HG03442 (cell line): ENCODE results near the gene SCAF4.
A peak's percentile ranks its signal among the peaks of the same experiment; 100 is the strongest.
"Not testable (repeated sequence)": the region's sequence is repeated elsewhere in the genome, so short reads cannot be mapped to it uniquely, and the experiment has no call there.

ENCODE experiments used
- ATAC-seq: cut with Tn5 transposase; IDR thresholded peaks from one replicate; pipeline ENCODE4 v1.9.1; 2021; ENCODE audit warnings: mild to moderate bottlenecking, moderate library complexity; ENCODE audit not compliant: unreplicated experiment

Gene SCAF4

GRCh38 chr21:31743712-31744111 lies 11.8 kb upstream of the SCAF4 start:
- no peak for ATAC-seq

DNA sequence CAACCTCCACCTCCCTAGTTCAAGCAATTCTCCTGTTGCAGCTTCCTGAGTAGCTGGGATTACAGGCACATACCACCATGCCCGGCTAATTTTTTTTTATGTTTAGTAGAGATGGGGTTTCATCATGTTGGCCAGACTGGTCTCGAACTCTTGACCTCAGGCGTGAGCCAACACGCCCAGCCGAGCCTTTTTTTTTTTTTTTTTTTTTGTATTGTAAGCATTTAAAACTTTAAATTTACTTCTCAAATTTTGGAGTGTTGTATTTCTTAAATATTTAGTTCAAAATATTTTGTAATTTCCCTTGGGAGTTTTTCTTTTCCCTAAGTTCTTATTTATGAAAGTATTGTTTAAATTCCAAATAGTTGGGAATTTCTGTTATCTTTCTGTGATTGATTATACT lies 9.2 kb upstream of the SCAF4 start:
- ATAC-seq: no peak

GRCh38 chr21:31737586-31738397 lies 5.9 kb upstream of the SCAF4 start:
- ATAC-seq: not testable (repeated sequence)

- ATAC-seq: no peak
Measured at GRCh38 chr21:31735511-31735992, 3.6 kb upstream of the SCAF4 start.

- no peak for ATAC-seq
Measured at GRCh38 chr21:31733551-31734149, 1.7 kb upstream of the SCAF4 start.

GRCh38 chr21:31732597-31733550 lies 956 bp upstream of the SCAF4 start:
- ATAC-seq: no peak

DNA sequence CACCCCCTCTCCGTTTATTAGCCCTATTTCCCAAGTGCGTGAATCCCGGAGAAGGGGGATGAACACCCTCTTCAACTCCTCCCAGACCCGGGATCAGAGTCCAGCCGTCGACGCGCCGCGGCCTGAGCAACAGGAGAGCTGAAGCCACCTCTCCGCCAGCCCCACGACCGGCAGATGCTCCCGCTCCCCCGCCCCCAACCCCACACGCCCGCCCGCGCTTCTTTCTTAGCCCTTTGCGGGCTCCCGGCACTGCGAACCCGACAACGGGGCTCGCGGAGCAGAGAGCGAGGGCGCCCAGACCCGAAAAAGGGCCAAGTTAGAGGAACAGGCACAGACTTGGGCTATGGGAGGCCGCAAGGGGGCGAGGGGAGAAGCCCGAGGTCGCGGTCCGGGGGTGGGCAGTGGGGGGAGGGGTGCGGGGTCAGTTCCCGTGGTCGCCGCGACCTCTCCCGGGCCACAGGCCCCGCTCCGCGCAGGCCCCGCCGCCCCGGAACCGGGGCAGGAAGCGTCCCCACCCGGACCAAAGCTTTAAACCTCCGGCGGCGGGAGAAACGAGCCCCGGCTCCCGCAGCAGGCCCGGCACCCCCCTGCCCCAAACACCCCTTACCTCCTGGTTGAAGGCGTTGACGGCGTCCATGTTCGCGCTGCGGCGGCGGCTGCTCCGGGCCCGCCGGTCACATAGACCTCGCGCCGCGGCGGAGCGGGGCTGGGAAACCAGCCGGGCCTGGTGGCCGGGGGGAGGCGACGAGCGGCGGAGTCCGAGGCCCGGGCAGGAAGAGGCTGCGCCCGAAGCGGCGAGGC lies 662 bp downstream of the SCAF4 start:
- peak; percentile 14 for ATAC-seq

DNA sequence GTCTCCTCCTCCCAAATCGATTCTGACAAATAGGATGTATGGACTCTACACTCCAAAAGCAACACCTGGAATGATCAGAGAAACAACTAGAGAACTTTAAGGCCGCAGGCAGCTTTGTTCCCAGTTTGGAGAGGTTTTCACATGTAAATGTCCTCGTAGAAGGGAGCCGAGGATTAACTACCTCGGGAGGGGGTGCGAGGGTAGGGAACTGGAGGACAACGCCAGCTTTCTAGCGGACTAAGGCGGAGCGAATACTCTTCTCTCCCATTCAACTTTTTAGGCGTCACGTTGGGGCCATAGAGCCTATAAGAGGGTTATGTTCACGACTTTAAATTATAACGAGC lies 1.2 kb downstream of the SCAF4 start:
- ATAC-seq: no peak

DNA sequence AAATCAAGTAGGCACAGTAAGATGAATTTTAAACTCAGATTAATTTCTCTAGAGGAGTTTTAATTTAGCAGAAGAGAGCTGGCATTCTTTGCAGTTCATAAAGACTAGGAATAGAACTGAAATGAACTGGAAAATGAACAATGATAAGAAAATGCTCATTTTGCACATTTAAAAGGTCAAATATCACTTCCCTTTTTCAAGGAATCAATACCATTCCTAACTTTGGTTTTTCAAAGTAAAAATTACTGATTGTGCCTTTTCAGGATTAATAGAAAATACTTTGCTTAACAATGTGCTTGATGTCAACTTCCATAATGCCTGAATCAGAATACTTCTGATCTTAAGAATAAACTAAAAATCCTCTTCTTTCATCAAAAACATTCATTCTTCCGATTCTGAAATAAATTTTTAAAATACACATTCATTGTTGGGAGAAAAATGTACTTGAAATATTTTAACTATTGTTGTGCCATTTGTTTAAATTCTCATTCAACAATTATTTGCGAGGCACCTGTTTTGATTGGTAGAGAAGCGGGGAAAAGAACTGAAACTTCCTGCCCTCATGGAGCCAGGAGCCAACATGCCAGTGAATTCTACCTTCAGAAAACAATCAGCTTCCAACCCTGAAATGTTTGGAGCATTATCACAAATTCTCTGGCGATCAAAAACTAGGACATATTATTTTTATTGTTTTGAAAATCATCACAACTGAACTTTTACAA lies 2.1 kb downstream of the SCAF4 start:
- ATAC-seq: no peak

DNA sequence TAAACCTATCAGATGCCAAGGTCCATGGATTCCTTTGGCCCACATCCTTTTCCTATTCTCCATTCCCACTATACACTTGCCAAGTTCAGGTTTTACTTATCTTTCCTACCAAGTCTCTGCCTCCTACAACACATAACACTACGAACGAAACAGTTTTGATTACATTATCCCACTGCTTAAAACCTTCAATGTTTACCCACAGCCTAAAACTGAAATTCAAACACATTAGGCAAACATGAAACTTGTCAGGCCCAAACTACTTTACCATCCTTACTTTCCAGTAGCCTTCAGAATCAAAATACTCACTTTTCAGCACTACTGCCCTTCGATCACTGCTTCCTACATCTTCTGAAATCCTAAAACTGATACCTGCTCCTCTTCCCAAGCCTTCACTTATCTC lies 3.0 kb downstream of the SCAF4 start:
- no peak for ATAC-seq

DNA sequence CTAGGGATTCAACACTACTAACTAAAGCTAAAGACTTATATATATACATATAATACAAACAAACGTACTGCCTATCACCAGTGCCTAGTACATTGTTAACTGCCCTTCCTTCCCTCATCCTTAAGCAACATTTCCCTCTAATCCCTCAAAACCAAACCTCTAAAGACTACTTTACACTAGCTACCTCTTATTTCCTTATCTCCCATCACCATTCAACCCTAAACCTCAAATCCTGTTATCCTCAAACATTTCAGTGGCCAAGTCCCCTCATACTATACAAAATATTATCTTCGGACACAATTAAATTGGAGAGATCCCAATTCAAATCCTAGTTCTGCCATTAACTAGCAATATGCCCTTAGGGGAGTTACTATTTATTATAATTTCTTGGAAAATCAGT lies 3.7 kb downstream of the SCAF4 start:
- no peak for ATAC-seq

- ATAC-seq: no peak
Measured at GRCh38 chr21:31727181-31727580, 4.7 kb downstream of the SCAF4 start.

GRCh38 chr21:31726407-31726806 lies 5.5 kb downstream of the SCAF4 start:
- ATAC-seq: no peak

GRCh38 chr21:31725202-31725839 lies 6.6 kb downstream of the SCAF4 start:
- no peak for ATAC-seq

- ATAC-seq: no peak
Measured at GRCh38 chr21:31724552-31724951, 7.4 kb downstream of the SCAF4 start.

DNA sequence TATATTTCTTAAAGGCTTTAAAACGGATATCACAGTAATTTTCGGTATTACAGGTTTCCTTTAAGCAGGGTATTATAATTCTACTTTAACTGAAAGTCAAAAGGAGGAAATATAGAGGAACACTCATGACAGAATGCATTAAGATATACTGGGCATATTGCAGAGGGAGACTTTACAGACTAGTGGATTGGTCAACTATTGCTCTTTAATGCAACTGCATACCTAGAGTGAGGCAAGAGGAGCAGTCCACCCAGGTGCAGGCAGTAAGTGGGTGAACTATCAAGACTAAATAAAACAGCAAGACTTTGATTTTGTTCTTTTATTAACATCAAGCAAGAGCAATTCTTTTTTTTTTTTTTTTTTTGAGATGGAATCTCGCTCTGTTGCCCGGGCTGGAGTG lies 10.5 kb downstream of the SCAF4 start:
- no peak for ATAC-seq

DNA sequence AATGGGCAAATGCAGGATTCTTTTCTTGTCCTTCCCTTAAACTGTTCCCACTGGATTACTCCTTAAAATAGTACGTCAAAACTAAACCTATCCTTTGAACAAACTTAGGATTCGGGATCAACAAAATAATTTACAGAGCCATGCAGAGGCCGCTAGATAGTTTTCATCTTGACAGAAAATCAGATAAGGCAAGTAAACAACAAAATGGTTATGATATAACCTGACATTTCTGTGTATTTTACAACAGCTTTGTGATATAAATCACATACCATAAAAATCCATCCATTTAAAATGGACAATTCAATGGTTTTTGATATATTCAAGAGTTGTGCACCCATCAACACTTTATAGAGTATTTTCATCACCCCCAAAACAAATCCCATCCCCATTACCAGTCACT lies 11.2 kb downstream of the SCAF4 start:
- no peak for ATAC-seq

- no peak for ATAC-seq
Measured at GRCh38 chr21:31720330-31720729, 11.6 kb downstream of the SCAF4 start.

DNA sequence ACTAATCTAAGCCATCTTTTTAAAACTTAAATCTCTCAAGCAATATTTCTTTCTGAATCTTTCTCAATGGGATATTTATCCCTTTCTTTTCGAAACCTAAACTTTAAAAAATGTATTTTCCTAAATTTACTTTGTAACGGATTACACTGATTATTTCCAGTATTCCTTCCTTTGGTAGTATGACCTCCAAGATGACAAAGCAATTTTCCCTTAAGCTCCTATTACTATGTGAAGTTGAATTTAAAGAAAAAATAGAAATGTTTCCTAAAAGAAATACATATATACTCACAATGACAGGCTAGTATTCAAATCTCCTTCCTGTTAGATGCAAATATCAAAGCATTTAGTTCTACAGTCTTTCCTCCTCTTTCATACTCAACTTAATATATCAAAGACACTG lies 15.8 kb downstream of the SCAF4 start:
- ATAC-seq: no peak
